ENCODE measurements around the gene AGPAT1. TPM values are rescaled to one million over a fixed set of nuclear protein-coding genes. Genes with fewer than 3 reads are reported as not detected.

Gene AGPAT1
- polyA plus RNA-seq, 1 of the 3 experiments (the other 2 are of a cell fraction), result 118 TPM

DNA sequence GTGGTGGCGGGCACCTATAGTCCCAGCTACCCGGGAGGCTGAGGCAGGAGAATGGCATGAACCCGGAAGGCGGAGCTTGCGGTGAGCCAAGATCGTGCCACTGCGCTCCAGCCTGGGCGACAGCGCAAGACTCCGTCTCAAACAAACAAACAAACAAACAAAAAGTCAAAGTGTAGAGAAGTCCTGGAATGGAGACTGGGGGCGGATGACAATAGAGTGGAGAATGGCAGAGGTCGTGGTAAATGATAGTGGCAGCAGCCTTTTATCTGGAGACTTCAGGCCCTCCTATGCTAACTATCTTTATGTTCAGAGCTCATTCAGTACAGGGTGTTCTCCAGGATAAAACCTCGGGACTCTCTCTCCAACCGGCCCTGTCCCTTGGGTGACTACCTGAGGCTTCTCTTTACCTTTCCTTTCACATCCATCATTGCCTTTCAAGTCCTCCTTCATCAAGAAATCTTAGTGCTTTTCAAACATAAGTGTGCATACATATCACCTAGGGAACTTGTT lies 44.4 kb downstream of the AGPAT1 start:
- H4K20me1 ChIP-seq (ENCODE audit: insufficient read depth), result no peaks in the 10 kb centered on the region
- H3K9ac ChIP-seq, result no peak overlapping the region
- no peak overlapping the region for H2AFZ ChIP-seq (ENCODE audit: low read depth)
- H3K79me2 ChIP-seq (ENCODE audit: insufficient read depth), result peaks cover 25% of the 10 kb centered on the region; the same call in 1 of the 2 replicates
- ChIA-PET POLR2A (no interaction called here), CTCF (interaction anchor here (6.2 kb wide), 1 partner anchor 14 kb away, joined by 43 read pairs; no protein-coding TSS in a partner anchor)
- DNase-seq, result no peak
- no peaks in the 10 kb centered on the region for H3K27me3 ChIP-seq (ENCODE audit: insufficient read depth)
- H3K36me3 ChIP-seq (replicated peaks in 1 of 2; ENCODE audit: control insufficient read depth in 1 of 2, insufficient read depth in 2 of 2, low read length in 1 of 2), result peaks cover 0 to 1% of the 10 kb centered on the region in 2 experiments
- H3K9me2 ChIP-seq, result no peaks in the 10 kb centered on the region
- peaks cover 5% of the 10 kb centered on the region for H3F3A ChIP-seq (replicated peaks; ENCODE audit: insufficient read depth)
- H3K4me1 ChIP-seq (ENCODE audit: control insufficient read depth in 1 of 2, insufficient read depth in 2 of 2, low read depth in 1 of 2, low read length in 1 of 2), result peaks cover 17 to 22% of the 10 kb centered on the region in 2 experiments; a peak in 3 of 4 replicates
- WGBS (ENCODE audit: low lambda C conversion rate), result 97% methylated on average over 14 of the region's 14 CpGs
- no peaks in the 10 kb centered on the region for H3K9me3 ChIP-seq
- TF ChIP-seq USF1 (IDR thresholded peaks at IDR 0.05; ENCODE audit: borderline replicate concordance, low read depth) (no peak), GABPA (IDR thresholded peaks at IDR 0.05; ENCODE audit: low read depth) (no peak), JUND (IDR thresholded peaks at IDR 0.05) (no peak), SIN3A (IDR thresholded peaks at IDR 0.05; ENCODE audit: borderline replicate concordance, low read depth, low read length) (no peak), FOXM1 (IDR thresholded peaks at IDR 0.05; ENCODE audit: low read depth) (no peak), EZH2phosphoT487 (IDR thresholded peaks at IDR 0.05; ENCODE audit: borderline replicate concordance, low read depth) (no peak), TEAD4 (IDR thresholded peaks at IDR 0.05; ENCODE audit: borderline replicate concordance, insufficient read depth) (no peak), CTCF (IDR thresholded peaks at IDR 0.05) (no peak), RFX5 (IDR thresholded peaks at IDR 0.05; ENCODE audit: low read length) (no peak)
- TF ChIP-seq, protein P1, sequence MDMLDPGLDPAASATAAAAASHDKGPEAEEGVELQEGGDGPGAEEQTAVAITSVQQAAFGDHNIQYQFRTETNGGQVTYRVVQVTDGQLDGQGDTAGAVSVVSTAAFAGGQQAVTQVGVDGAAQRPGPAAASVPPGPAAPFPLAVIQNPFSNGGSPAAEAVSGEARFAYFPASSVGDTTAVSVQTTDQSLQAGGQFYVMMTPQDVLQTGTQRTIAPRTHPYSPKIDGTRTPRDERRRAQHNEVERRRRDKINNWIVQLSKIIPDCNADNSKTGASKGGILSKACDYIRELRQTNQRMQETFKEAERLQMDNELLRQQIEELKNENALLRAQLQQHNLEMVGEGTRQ (IDR thresholded peaks at IDR 0.05; ENCODE audit: borderline replicate concordance, low read depth, low read length), result no peak
- TF ChIP-seq, protein P2, sequence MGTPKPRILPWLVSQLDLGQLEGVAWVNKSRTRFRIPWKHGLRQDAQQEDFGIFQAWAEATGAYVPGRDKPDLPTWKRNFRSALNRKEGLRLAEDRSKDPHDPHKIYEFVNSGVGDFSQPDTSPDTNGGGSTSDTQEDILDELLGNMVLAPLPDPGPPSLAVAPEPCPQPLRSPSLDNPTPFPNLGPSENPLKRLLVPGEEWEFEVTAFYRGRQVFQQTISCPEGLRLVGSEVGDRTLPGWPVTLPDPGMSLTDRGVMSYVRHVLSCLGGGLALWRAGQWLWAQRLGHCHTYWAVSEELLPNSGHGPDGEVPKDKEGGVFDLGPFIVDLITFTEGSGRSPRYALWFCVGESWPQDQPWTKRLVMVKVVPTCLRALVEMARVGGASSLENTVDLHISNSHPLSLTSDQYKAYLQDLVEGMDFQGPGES (IDR thresholded peaks at IDR 0.05; ENCODE audit: low read depth, low read length), result no peak
- H3K27ac ChIP-seq (ENCODE audit: low read depth in 2 of 2, low read length in 1 of 2), result no peak overlapping the region
- H3K4me2 ChIP-seq, result no peak overlapping the region
- H3K4me3 ChIP-seq (ENCODE audit: low read depth in 2 of 2, low read length in 1 of 2), result no peak overlapping the region

Data from SK-N-SH (cell line).